ENCODE data around the gene RND3. TPM values are rescaled to one million over a fixed set of nuclear protein-coding genes. Genes with fewer than 3 reads are reported as not detected.

The RND3 gene
- total and polyA plus RNA-seq, 5 donors from 2014 or later = not detected

- H3K4me1 Mint-ChIP-seq = no peaks in the 10 kb centered on the region
Observed at GRCh38 chr2:150508497-150509137, 21.1 kb upstream of the RND3 start.

GRCh38 chr2:150507071-150507470 is 19.6 kb upstream of the RND3 start:
- Mint-ChIP-seq H3K4me1 (no peaks in the 10 kb centered on the region), H3K4me3 (no peak overlapping the region), H3K36me3 (no peaks in the 10 kb centered on the region), H3K27me3 (no peaks in the 10 kb centered on the region), H3K9me3 (peaks cover 0 to 3% (median 0%) of the 10 kb centered on the region in 7 donors), H3K27ac (no peak overlapping the region)
- ATAC-seq (ENCODE audit: low read depth in 2 of 2) (no peak), DNase-seq (no peak)
- Histone ChIP-seq H3K27me3 (ENCODE audit: control insufficient read depth, insufficient read depth, low read length) (no peaks in the 10 kb centered on the region), H3K36me3 (ENCODE audit: control insufficient read depth, insufficient read depth, low read length) (no peaks in the 10 kb centered on the region), H3K27ac (ENCODE audit: insufficient read depth, low read length, poor library complexity, severe bottlenecking) (no peak overlapping the region), H3K4me3 (ENCODE audit: low read depth, low read length) (no peak overlapping the region), H3K4me1 (ENCODE audit: control insufficient read depth, insufficient read depth, low read length, poor library complexity, severe bottlenecking) (no peaks in the 10 kb centered on the region), H3K9me3 (ENCODE audit: control insufficient read depth in 2 of 2, low read length in 2 of 2) (no peaks in the 10 kb centered on the region)

More at GRCh38 chr2:150508497-150509137, 21.1 kb upstream of the RND3 start:
- no peak overlapping the region for H3K27ac ChIP-seq (ENCODE audit: insufficient read depth, low read length, poor library complexity, severe bottlenecking)
- H3K9me3 Mint-ChIP-seq = peaks cover 0 to 5% (median 0%) of the 10 kb centered on the region in 7 donors
- no peaks in the 10 kb centered on the region for H3K36me3 Mint-ChIP-seq
- H3K4me3 ChIP-seq (ENCODE audit: low read depth, low read length) = no peak overlapping the region
- H3K27ac Mint-ChIP-seq = no peak overlapping the region
- no peaks in the 10 kb centered on the region for H3K27me3 ChIP-seq (ENCODE audit: control insufficient read depth, insufficient read depth, low read length)
- ATAC-seq (ENCODE audit: low read depth in 2 of 2) (no peak), DNase-seq (no peak)
- no peak overlapping the region for H3K4me3 Mint-ChIP-seq
- no peaks in the 10 kb centered on the region for H3K36me3 ChIP-seq (ENCODE audit: control insufficient read depth, insufficient read depth, low read length)
- no peaks in the 10 kb centered on the region for H3K9me3 ChIP-seq (ENCODE audit: control insufficient read depth in 2 of 2, low read length in 2 of 2)
- H3K27me3 Mint-ChIP-seq = no peaks in the 10 kb centered on the region
- H3K4me1 ChIP-seq (ENCODE audit: control insufficient read depth, insufficient read depth, low read length, poor library complexity, severe bottlenecking) = no peaks in the 10 kb centered on the region

- no peaks in the 10 kb centered on the region for H3K9me3 ChIP-seq (ENCODE audit: control insufficient read depth in 2 of 2, low read length in 2 of 2)
- DNase-seq (no peak), ATAC-seq (ENCODE audit: low read depth in 2 of 2) (no peak)
- no peaks in the 10 kb centered on the region for H3K36me3 ChIP-seq (ENCODE audit: control insufficient read depth, insufficient read depth, low read length)
- H3K27ac ChIP-seq (ENCODE audit: insufficient read depth, low read length, poor library complexity, severe bottlenecking) = no peak overlapping the region
- peaks cover 0 to 3% (median 0%) of the 10 kb centered on the region in 7 donors for H3K9me3 Mint-ChIP-seq
- H3K27me3 ChIP-seq (ENCODE audit: control insufficient read depth, insufficient read depth, low read length) = no peaks in the 10 kb centered on the region
- no peaks in the 10 kb centered on the region for H3K4me1 Mint-ChIP-seq
- H3K4me3 Mint-ChIP-seq = no peak overlapping the region
- no peak overlapping the region for H3K4me3 ChIP-seq (ENCODE audit: low read depth, low read length)
- no peak overlapping the region for H3K27ac Mint-ChIP-seq
- H3K36me3 Mint-ChIP-seq = no peaks in the 10 kb centered on the region
- H3K4me1 ChIP-seq (ENCODE audit: control insufficient read depth, insufficient read depth, low read length, poor library complexity, severe bottlenecking) = no peaks in the 10 kb centered on the region
- H3K27me3 Mint-ChIP-seq = no peaks in the 10 kb centered on the region
Observed at GRCh38 chr2:150505178-150505577, 17.7 kb upstream of the RND3 start.

- Histone ChIP-seq H3K27ac (ENCODE audit: insufficient read depth, low read length, poor library complexity, severe bottlenecking) (no peak overlapping the region), H3K27me3 (ENCODE audit: control insufficient read depth, insufficient read depth, low read length) (no peaks in the 10 kb centered on the region), H3K4me1 (ENCODE audit: control insufficient read depth, insufficient read depth, low read length, poor library complexity, severe bottlenecking) (no peaks in the 10 kb centered on the region), H3K4me3 (ENCODE audit: low read depth, low read length) (no peak overlapping the region), H3K9me3 (ENCODE audit: control insufficient read depth in 2 of 2, low read length in 2 of 2) (no peaks in the 10 kb centered on the region), H3K36me3 (ENCODE audit: control insufficient read depth, insufficient read depth, low read length) (no peaks in the 10 kb centered on the region)
- no peak for ATAC-seq (ENCODE audit: low read depth in 2 of 2)
- H3K4me1 Mint-ChIP-seq = no peaks in the 10 kb centered on the region
- H3K9me3 Mint-ChIP-seq = no peaks in the 10 kb centered on the region
- no peaks in the 10 kb centered on the region for H3K36me3 Mint-ChIP-seq
- H3K27me3 Mint-ChIP-seq = peaks cover 4% of the 10 kb centered on the region
- DNase-seq = no peak
- H3K27ac Mint-ChIP-seq = no peak overlapping the region
- H3K4me3 Mint-ChIP-seq = no peak overlapping the region
Observed at GRCh38 chr2:150495993-150496627, 8.6 kb upstream of the RND3 start.

GRCh38 chr2:150495001-150495400 is 7.5 kb upstream of the RND3 start:
- no peaks in the 10 kb centered on the region for H3K9me3 Mint-ChIP-seq
- H3K4me3 Mint-ChIP-seq = no peak overlapping the region
- no peaks in the 10 kb centered on the region for H3K9me3 ChIP-seq (ENCODE audit: control insufficient read depth in 2 of 2, low read length in 2 of 2)
- H3K27ac Mint-ChIP-seq = no peak overlapping the region
- DNase-seq (no peak), ATAC-seq (ENCODE audit: low read depth in 2 of 2) (no peak)
- no peaks in the 10 kb centered on the region for H3K36me3 ChIP-seq (ENCODE audit: control insufficient read depth, insufficient read depth, low read length)
- peaks cover 4% of the 10 kb centered on the region for H3K27me3 Mint-ChIP-seq
- no peaks in the 10 kb centered on the region for H3K27me3 ChIP-seq (ENCODE audit: control insufficient read depth, insufficient read depth, low read length)
- no peak overlapping the region for H3K27ac ChIP-seq (ENCODE audit: insufficient read depth, low read length, poor library complexity, severe bottlenecking)
- H3K36me3 Mint-ChIP-seq = no peaks in the 10 kb centered on the region
- H3K4me1 ChIP-seq (ENCODE audit: control insufficient read depth, insufficient read depth, low read length, poor library complexity, severe bottlenecking) = no peaks in the 10 kb centered on the region
- no peaks in the 10 kb centered on the region for H3K4me1 Mint-ChIP-seq
- H3K4me3 ChIP-seq (ENCODE audit: low read depth, low read length) = no peak overlapping the region

- H3K27ac Mint-ChIP-seq = no peak overlapping the region
- H3K4me3 Mint-ChIP-seq = no peak overlapping the region
- no peak overlapping the region for H3K4me3 ChIP-seq (ENCODE audit: low read depth, low read length)
- no peaks in the 10 kb centered on the region for H3K4me1 ChIP-seq (ENCODE audit: control insufficient read depth, insufficient read depth, low read length, poor library complexity, severe bottlenecking)
- H3K27ac ChIP-seq (ENCODE audit: insufficient read depth, low read length, poor library complexity, severe bottlenecking) = no peak overlapping the region
- no peaks in the 10 kb centered on the region for H3K9me3 ChIP-seq (ENCODE audit: control insufficient read depth in 2 of 2, low read length in 2 of 2)
- H3K4me1 Mint-ChIP-seq = no peaks in the 10 kb centered on the region
- no peaks in the 10 kb centered on the region for H3K36me3 Mint-ChIP-seq
- no peaks in the 10 kb centered on the region for H3K27me3 ChIP-seq (ENCODE audit: control insufficient read depth, insufficient read depth, low read length)
- no peaks in the 10 kb centered on the region for H3K36me3 ChIP-seq (ENCODE audit: control insufficient read depth, insufficient read depth, low read length)
- no peak for DNase-seq
- ATAC-seq (ENCODE audit: low read depth in 2 of 2) = no peak
- peaks cover 4% of the 10 kb centered on the region for H3K27me3 Mint-ChIP-seq
- H3K9me3 Mint-ChIP-seq = no peaks in the 10 kb centered on the region
Observed at GRCh38 chr2:150494234-150494945, 6.9 kb upstream of the RND3 start.

GRCh38 chr2:150491943-150492342 is 4.5 kb upstream of the RND3 start:
- DNase-seq = no peak
- Mint-ChIP-seq H3K4me3 (no peak overlapping the region), H3K27ac (no peak overlapping the region), H3K36me3 (no peaks in the 10 kb centered on the region), H3K4me1 (peaks cover 0 to 6% (median 1%) of the 10 kb centered on the region in 4 donors), H3K27me3 (peaks cover 21% of the 10 kb centered on the region), H3K9me3 (no peaks in the 10 kb centered on the region)
- ATAC-seq (ENCODE audit: low read depth in 2 of 2) = no peak
- peaks cover 3% of the 10 kb centered on the region for H3K27me3 ChIP-seq (ENCODE audit: control insufficient read depth, insufficient read depth, low read length)
- no peaks in the 10 kb centered on the region for H3K9me3 ChIP-seq (ENCODE audit: control insufficient read depth in 2 of 2, low read length in 2 of 2)
- no peaks in the 10 kb centered on the region for H3K4me1 ChIP-seq (ENCODE audit: control insufficient read depth, insufficient read depth, low read length, poor library complexity, severe bottlenecking)
- H3K4me3 ChIP-seq (ENCODE audit: low read depth, low read length) = no peak overlapping the region
- H3K27ac ChIP-seq (ENCODE audit: insufficient read depth, low read length, poor library complexity, severe bottlenecking) = no peak overlapping the region
- no peaks in the 10 kb centered on the region for H3K36me3 ChIP-seq (ENCODE audit: control insufficient read depth, insufficient read depth, low read length)
